Colonic mucosa (tissue), 4 donors: ENCODE results near the gene XPNPEP2. TPM values are rescaled to one million over a fixed set of nuclear protein-coding genes. Genes with fewer than 3 reads are reported as not detected.

ENCODE experiments used
- DNase-seq: peaks from one replicate; pipeline ENCODE4 v3.0.0-alpha.2; 2020
- H3K27ac ChIP-seq: fragments of 200-600 bp; one replicate; pipeline ENCODE4 v1.8.0; 2021
- H3K27me3 ChIP-seq: fragments of 200-600 bp; one replicate; pipeline ENCODE4 v1.8.0; 2021
- H3K36me3 ChIP-seq: fragments of 200-600 bp; one replicate; pipeline ENCODE4 v1.8.0; 2021
- H3K4me1 ChIP-seq: fragments of 200-600 bp; one replicate; pipeline ENCODE4 v1.8.0; 2021; ENCODE audit warnings: mild to moderate bottlenecking
- H3K4me3 ChIP-seq: fragments of 200-600 bp; one replicate; pipeline ENCODE4 v1.8.0; 2021
- H3K9ac ChIP-seq, 2 donors: one replicate each; pipeline ENCODE4 v1.7.0; 2013; ENCODE audit warnings: control low read depth in 2 of 2, low read depth in 2 of 2, low read length in 2 of 2
- H3K9me3 ChIP-seq: fragments of 200-600 bp; one replicate; pipeline ENCODE4 v1.8.0; 2021
- intact Hi-C: fragments of 100-400 bp; cut with DNase I; formaldehyde crosslinking; loops from one replicate; pipeline ENCODE4 v1.14.1; 2022
- total RNA-seq, 2 donors: library from RNA; stranded (reverse); fragmentation: NEBNext Ultra II Directional in 1 of 2; extraction: Animal tissue kit (Norgen Biotek cat#: 25700) in 1 of 2; gene quantifications; one replicate each; pipeline ENCODE4 v1.2.1, GENCODE V29; 2021
- TF ChIP-seq, protein P1 (sequence below): fragments of 200-600 bp; IDR thresholded peaks from one replicate; pipeline ENCODE4 v1.8.0; 2022; ENCODE audit warnings: antibody characterized with exemption, mild to moderate bottlenecking
- donor health status: healthy.
- donor health status: DM: no; HTN: no; CAD: no.
- donor health status: DM: no; HTN: no; CAD: no.

Gene XPNPEP2
- total RNA-seq, 2 donors from 2014 or later = 2.6 to 11.7 TPM

DNA sequence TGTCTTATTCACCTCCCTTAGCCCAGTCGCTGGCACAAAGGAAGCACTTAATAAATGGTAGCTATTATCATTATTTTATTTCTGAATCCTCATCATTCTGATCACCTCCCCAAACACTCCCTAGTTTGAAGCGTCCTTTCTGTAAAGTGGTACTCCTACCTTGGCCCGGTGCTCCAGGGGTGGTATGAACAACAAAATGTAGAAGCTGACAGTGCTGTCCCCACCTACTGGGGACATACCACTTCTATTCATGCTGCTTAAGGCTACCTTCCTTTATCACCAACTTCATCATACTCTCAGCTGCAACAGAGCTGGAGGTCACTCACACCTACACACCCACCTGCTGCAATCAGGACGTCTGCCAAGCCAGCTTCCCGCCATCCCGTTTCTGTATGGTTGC lies 43.2 kb upstream of the XPNPEP2 start:
- no peak overlapping the region for H3K9ac ChIP-seq
- no peaks in the 10 kb centered on the region for H3K36me3 ChIP-seq
- no peak for DNase-seq
- no peaks in the 10 kb centered on the region for H3K4me1 ChIP-seq
- H3K27ac ChIP-seq = no peak overlapping the region
- H3K27me3 ChIP-seq = no peaks in the 10 kb centered on the region
- TF ChIP-seq, protein P1, sequence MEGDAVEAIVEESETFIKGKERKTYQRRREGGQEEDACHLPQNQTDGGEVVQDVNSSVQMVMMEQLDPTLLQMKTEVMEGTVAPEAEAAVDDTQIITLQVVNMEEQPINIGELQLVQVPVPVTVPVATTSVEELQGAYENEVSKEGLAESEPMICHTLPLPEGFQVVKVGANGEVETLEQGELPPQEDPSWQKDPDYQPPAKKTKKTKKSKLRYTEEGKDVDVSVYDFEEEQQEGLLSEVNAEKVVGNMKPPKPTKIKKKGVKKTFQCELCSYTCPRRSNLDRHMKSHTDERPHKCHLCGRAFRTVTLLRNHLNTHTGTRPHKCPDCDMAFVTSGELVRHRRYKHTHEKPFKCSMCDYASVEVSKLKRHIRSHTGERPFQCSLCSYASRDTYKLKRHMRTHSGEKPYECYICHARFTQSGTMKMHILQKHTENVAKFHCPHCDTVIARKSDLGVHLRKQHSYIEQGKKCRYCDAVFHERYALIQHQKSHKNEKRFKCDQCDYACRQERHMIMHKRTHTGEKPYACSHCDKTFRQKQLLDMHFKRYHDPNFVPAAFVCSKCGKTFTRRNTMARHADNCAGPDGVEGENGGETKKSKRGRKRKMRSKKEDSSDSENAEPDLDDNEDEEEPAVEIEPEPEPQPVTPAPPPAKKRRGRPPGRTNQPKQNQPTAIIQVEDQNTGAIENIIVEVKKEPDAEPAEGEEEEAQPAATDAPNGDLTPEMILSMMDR = no peak
- H3K9me3 ChIP-seq = no peaks in the 10 kb centered on the region
- intact Hi-C loops = no loop called here
- H3K4me3 ChIP-seq = no peak overlapping the region

DNA sequence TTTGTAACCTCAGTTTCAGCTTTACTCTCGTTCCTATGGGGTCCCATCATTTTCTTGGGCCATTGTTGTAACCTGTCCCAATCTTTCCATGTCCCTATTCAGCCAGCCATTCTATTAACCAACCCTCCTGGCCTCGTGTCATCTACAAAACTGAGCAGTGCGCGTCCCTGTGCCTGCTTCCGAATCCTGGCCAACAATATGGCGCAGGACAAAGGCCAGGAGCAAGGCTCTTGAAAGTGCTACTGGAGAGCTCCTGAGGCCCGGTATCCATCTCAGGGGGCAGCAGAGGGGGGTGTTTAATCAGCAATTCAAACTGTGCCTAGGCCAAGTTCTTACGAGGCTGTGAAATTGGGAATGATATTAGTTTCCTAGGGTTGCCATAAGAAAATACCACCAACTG lies 42.8 kb upstream of the XPNPEP2 start:
- Histone ChIP-seq H3K4me3 (no peak overlapping the region), H3K27ac (no peak overlapping the region), H3K9me3 (no peaks in the 10 kb centered on the region), H3K27me3 (no peaks in the 10 kb centered on the region), H3K9ac (no peak overlapping the region), H3K4me1 (no peaks in the 10 kb centered on the region), H3K36me3 (no peaks in the 10 kb centered on the region)
- TF ChIP-seq, protein P1 = no peak
- no peak for DNase-seq
- intact Hi-C loops = no loop called here

DNA sequence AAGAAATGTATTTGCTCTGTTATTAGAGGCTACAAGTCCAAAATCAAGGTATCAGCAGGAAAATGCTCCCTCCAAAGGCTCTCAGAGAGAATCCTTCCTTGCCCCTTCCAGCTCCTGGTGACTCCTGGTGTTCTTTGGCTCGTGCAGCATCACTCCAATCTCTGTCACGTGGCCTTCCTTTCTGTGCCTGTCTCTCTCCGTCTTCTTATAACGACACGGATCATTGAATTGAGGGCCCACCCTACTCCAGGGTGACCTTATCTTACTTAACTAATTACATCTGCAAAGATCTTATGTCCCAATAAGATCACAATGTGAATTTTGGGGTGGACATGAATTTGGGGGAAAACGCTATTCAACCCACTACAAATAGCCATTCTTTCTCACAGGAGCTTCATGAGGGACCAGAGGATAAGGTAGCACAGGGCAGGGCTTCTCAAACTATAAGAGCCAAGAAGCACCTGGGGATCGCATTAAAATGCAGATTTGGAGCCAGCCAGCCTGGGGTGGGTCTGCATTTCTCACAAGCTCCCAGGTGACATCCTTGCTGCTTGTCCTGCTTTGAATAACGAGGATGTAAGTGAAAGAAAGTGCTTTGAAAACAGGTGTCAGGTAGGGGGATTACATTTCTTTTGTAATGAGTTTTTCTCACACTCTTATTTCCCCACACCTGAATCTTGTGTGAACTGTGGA lies 42.2 kb upstream of the XPNPEP2 start:
- no peak overlapping the region for H3K9ac ChIP-seq
- intact Hi-C loops = no loop called here
- no peaks in the 10 kb centered on the region for H3K4me1 ChIP-seq
- TF ChIP-seq, protein P1 = no peak
- no peak overlapping the region for H3K4me3 ChIP-seq
- no peak overlapping the region for H3K27ac ChIP-seq
- no peaks in the 10 kb centered on the region for H3K9me3 ChIP-seq
- H3K36me3 ChIP-seq = no peaks in the 10 kb centered on the region
- DNase-seq = no peak
- no peaks in the 10 kb centered on the region for H3K27me3 ChIP-seq

DNA sequence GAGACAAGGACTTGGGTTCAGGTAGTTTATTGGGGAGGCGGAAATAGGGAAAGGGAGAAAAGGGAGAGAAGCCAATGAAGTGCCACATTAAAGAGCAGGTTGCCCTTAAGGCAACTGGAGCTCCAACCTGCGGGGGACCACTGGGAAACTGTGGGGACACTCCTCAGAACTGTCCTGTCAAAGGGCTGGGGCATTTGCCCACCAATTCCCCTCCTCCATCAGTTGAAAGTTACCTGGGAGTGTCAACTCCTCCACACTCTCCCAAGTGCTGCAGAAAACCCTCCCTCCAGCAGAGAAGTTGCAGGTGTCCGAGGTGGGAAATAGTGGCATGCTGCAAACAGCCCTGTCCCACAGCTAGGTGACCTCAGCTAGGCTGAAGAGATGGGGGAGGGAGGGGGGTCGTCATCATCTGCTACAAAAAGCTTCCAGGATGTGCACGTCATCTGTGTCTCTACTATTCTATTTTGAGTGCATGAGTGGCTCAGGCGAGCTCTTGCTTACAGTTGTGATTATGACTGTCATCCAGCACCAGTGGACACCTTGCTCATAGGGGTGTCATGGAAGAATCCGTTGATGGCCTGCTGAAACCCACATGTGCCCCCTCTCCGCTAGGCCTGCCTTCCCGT lies 41.5 kb upstream of the XPNPEP2 start:
- intact Hi-C loops = no loop called here
- DNase-seq = no peak

DNA sequence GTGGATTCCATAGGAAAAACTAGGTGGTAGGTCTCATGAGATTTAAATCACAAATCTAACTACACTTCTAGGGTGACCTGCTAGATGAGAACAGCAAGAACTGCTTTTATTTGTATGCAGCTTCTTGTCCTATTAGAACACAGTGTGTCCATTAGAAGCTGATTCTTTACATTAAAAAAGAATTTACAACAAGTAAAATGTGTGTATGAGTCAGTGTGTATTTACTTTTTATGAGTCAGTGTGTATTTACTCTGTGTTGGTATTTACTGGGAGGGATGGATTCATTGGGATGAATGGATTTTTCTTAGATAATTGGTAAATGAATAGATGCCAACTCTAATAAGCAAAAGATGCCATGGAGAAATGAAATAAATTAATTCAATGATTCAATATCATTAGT lies 40.6 kb upstream of the XPNPEP2 start:
- no peak overlapping the region for H3K27ac ChIP-seq
- H3K4me1 ChIP-seq = no peaks in the 10 kb centered on the region
- TF ChIP-seq, protein P1 = no peak
- intact Hi-C loops = no loop called here
- no peak overlapping the region for H3K9ac ChIP-seq
- H3K9me3 ChIP-seq = no peaks in the 10 kb centered on the region
- no peak overlapping the region for H3K4me3 ChIP-seq
- H3K27me3 ChIP-seq = no peaks in the 10 kb centered on the region
- no peaks in the 10 kb centered on the region for H3K36me3 ChIP-seq
- DNase-seq = no peak

More for the DNA sequence above, 41.5 kb upstream of the XPNPEP2 start:
- Histone ChIP-seq H3K4me1 (no peaks in the 10 kb centered on the region), H3K27me3 (no peaks in the 10 kb centered on the region), H3K4me3 (no peak overlapping the region), H3K9me3 (no peaks in the 10 kb centered on the region), H3K9ac (no peak overlapping the region), H3K36me3 (no peaks in the 10 kb centered on the region), H3K27ac (no peak overlapping the region)
- TF ChIP-seq, protein P1 = no peak
